HuH-7.5 (cell line): ENCODE results near the gene TTLL5.

Experiments used
- DNase-seq: peaks from one replicate; pipeline ENCODE4 v3.0.0; 2011; ENCODE audit warnings: low spot score

Gene TTLL5, protein sequence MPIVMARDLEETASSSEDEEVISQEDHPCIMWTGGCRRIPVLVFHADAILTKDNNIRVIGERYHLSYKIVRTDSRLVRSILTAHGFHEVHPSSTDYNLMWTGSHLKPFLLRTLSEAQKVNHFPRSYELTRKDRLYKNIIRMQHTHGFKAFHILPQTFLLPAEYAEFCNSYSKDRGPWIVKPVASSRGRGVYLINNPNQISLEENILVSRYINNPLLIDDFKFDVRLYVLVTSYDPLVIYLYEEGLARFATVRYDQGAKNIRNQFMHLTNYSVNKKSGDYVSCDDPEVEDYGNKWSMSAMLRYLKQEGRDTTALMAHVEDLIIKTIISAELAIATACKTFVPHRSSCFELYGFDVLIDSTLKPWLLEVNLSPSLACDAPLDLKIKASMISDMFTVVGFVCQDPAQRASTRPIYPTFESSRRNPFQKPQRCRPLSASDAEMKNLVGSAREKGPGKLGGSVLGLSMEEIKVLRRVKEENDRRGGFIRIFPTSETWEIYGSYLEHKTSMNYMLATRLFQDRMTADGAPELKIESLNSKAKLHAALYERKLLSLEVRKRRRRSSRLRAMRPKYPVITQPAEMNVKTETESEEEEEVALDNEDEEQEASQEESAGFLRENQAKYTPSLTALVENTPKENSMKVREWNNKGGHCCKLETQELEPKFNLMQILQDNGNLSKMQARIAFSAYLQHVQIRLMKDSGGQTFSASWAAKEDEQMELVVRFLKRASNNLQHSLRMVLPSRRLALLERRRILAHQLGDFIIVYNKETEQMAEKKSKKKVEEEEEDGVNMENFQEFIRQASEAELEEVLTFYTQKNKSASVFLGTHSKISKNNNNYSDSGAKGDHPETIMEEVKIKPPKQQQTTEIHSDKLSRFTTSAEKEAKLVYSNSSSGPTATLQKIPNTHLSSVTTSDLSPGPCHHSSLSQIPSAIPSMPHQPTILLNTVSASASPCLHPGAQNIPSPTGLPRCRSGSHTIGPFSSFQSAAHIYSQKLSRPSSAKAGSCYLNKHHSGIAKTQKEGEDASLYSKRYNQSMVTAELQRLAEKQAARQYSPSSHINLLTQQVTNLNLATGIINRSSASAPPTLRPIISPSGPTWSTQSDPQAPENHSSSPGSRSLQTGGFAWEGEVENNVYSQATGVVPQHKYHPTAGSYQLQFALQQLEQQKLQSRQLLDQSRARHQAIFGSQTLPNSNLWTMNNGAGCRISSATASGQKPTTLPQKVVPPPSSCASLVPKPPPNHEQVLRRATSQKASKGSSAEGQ (N-terminal part only)

DNA sequence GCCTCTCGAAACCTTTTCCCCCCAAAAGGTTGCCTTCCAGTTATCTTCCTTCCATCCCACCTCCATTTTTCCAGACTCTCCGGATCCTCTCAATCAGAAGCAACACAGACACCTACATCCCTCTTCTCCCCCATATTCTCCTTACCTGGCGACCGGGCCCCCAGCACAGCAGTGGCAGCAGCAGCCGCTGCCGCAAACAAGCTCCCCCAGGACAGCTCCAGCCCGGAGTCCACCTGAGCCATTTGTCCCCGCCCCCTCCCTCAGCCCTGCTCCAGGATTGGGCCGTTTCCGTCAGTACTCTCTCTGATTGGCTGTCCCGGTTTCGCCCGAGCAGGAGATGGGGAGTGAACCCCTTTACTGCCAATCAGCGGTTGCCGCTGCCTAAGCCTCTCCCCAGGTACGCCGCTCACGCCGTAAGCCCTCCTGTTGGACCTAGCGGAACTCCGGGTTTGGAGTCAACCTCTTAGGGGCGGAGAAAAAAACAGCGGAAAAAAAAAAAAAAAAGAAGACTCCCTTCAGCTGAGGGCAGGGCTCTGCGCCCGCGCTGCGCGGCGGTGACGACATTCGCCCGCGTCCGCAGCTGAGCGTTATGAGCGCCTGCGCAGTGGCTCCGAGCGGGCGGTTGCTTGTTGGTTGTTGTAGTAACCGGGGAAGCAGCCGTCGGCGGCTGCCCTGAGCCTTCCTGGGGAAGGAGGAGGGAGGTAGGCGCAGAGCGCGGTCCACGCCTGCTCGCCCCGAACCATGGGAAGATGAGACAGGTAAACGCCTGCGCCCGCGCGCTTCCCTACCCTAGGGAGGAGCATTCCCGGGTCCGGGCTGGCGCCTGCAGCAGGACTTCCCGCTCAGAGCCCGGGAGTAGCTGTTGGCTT, at the start of gene TTLL5, which contains the start of gene ERG28:
Gene TTLL5 (plus strand): TSS at position 617 of the 869 bp plus-strand sequence. CDS start 1,904 bp downstream, outside the sequence.
Gene ERG28 (minus strand): TSS at position 247 of the 869 bp plus-strand sequence. CDS start 3,374 bp downstream, outside the sequence.
- peak; percentile 87 for DNase-seq

DNA sequence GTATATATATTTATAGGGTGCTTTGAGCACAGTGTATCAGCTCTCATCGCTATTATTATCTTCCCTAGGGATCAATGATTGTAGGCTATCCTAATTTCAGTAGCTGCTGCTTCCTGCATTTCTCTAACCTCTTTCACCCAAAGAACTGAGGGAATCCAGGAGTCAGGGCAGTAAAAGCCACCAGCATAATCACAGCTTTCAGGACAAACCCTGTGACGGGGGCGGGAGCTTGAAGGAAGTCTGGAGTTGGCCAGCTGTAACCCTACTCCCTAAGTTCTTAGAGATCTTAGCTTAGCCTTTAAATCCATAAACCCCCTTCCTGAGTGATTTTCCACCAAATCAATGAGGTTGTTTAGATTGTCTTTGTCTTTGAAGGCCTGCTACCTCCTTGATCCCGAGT, 48.9 kb upstream of the TTLL5 start:
- DNase-seq = no peak

DNA sequence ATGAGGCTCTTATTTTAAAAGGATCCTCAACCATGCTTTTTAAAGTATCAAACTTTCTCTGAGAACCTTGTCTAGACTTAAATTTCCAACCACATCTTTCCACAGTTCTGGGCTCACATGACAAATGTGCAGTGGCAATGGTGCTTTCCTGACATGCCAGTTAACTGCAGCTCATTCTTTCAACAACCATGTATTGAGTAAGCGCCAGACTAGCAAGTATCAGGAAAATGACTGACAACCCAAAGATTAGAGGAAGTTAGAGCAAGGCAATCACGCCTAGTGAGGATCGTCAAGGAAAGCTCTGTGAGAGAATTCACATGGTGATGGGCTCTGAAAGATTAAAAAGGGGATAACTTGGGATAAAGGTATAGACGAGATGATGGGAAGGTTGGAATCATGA, 46.9 kb upstream of the TTLL5 start:
- DNase-seq = no peak

DNA sequence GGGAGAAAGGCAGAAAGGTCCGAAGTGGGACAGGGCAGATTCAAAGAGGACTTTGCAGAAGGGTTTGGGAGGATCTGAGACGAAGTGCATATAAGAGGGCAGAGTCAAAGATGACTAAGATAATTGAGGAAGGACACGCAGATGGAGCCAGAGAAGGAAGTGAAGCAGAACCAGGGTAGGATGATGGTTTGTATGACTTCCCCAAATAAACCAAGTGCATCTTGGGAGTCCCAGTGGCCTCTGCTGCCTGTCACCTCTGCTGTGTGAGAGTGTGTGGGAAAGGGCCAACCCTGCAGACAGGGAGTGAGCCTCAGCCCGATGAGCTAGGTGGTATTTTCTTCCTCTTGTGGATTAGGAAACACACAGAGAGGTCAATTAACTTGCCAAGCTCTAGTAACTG, 45.8 kb upstream of the TTLL5 start:
- no peak for DNase-seq

DNA sequence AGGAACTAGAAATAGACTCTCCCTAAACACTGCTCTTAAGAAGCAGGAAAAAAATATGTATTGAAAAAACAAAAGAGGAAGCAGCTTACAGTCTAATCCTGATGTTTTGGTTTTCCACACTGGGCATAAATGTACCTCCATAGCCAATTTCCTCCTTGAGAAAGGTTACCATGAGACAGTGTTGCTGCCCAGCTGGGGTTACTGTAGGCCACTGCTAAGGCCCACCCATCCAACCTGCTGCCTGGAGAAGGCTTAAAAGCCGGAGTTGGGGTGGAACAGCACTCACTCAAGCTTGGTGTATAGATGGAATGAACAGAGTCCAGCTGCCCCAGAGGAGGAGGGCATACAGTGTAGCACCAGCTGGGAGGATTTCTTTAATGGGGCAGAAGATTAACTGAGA, 41.5 kb upstream of the TTLL5 start:
- no peak for DNase-seq

DNA sequence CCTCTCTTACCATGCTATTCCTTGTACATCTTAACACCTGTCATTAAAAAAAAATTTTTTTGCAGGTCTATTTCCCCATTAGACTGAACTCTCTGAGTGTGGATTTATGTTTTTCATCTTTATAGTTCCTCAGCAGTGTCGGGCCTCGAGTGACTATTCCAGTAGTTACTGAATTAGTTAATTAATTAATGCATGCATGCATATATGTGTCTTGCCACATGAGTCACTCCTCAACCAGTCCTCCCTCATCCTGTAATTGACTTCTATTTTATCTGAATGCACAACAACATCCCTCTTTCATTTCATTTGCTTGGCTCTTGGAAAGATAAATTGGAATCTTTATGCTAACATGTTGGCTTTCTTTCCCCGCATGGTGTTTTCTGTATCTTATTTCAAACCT, 36.0 kb upstream of the TTLL5 start:
- DNase-seq = no peak

DNA sequence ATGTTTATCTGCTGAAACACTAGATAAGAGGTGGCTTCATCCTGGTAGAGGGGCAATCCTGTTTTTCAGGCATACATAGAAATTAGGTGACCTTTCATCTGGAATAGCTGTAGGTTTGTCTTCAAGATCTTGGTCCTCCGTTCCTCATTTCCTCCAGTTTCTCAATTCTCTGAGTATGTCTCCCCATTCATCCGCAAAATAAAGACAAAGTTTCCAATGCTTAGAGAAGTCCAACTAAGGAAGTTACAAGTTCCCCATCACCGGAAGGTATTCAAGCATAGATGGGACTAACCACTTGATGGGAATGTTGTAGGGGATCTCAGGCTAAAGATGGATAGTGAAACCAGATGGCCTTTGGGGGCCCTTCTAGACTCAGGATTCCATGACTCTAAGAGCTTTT, 34.6 kb upstream of the TTLL5 start:
- DNase-seq = no peak

DNA sequence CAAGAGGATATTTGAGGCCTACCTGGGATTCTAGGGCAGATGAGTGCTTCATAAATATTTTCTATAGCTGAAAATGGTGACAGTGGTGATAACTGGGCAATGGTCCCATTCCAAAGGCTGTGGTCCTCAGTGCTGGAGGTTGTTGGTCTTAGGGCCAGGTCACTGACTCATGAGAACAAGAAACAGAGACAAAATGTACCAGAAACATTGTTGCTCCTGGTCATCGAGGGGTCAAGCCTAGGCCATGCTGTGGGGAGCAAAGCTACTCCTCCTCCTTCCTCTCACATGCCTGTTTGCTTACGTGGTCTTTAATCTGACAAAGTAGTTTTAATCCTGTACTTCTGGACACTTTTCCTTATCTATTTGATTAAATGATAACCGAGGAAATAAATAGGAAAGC, 34.2 kb upstream of the TTLL5 start:
- no peak for DNase-seq

DNA sequence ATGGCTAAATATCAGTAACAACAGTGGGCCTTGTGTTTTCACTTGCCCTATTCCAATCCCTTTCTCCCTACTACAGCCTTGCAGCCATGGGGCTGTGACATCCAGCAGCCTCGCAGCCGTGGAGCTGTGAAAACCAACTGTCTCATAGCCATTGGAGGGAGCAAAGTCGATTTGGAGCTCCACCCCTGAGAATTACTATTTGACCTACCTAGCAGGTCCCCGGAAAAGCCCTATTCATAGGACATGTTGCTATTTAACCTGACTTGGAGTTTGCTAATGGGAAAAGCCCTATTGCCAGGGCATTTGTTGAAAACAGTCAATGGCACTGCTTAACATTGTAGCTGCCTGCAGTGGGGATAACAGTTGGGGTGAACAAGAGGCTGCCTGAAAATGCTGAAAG, 33.6 kb upstream of the TTLL5 start:
- no peak for DNase-seq

DNA sequence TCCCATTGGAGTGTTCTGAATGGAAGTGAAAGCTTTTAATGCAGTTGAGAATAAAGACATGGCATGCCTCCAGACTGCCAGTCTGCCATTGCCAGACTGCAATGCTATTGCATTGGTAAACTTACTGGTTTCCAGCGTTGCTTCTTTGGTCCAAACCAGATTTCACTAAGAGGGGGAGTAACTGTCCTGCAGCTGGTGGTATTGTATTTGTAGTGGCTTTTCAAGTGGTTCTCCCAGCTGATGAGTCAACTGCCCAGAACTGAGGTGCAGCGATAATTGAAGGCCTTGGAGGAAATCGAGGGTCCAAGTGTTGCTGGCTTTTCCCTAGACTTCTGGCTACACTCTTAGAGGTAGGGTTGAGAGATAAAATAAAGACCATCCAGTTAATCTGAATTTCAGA, 32.2 kb upstream of the TTLL5 start:
- DNase-seq = no peak

DNA sequence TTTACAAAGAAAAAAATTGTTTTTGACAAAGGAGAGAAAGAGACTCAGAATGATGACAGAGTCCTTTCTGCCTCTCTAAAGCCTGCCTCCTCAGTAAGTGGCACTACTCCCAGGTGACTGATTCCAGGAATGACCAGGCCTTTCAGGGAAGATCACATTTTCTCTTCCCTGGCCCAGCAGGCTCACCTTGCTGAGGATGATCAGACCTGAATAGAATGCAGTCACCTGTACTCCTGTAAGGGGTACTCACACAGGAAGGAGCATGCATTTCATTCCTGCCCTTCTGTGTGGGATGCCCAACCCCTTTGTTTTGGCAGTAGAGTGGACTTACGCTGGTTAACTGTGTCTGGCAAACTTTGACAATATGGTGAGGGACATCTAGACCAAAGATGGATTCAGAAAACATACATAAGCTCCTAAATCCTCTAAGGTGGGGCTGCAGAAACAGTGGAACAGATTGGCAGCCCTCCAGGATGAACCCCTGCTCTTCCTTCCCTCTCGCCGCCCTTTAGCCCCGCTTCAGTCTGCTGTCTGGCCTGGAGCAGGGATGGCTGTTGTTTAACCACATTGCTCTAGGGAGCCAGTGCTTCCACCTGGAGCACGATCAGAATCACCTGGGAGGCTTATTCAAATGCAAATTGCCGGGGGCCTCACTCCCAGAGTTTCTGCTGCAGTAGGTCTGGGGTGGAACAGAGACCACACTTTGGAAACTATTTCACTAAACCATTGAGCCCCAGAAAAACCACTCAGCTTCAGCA, 30.2 kb upstream of the TTLL5 start:
- DNase-seq = no peak

DNA sequence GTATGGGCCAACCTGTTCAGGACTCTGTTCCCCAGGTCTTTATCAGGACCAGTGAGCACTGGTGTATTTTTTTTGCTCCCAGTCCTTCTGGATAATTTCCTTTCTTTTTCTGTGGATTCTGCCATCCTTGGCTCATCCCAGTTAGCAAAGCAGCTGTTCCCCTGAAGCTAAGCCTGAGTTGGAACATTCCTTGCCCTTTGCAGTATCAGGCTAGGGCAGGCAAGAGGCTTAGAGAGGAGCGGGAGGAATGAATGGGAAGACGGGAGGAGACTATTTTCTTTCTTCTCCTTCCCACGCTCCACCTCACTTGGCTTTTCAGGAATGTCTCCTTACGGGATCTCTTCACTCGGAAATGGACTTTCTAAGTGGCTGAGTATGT, 29.6 kb upstream of the TTLL5 start:
- DNase-seq = no peak

DNA sequence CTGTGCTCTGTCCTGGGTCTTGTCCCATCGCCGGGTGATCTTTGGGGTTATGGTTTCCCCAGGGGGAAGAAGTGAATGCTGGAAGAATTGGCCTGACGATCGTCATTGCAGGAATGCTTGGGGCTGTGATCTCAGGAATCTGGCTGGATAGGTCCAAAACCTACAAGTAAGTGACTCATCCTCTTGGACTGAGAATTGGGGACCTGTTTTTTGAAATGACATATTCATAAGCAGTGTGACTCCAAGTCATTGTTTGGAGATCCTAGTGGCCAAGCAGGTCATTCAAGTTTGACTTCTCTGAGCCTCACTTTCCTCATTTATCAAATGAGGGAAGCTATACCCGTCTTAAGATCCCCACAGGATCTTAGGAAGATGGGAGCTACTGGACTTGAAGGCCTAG, 26.2 kb upstream of the TTLL5 start:
- DNase-seq = no peak

DNA sequence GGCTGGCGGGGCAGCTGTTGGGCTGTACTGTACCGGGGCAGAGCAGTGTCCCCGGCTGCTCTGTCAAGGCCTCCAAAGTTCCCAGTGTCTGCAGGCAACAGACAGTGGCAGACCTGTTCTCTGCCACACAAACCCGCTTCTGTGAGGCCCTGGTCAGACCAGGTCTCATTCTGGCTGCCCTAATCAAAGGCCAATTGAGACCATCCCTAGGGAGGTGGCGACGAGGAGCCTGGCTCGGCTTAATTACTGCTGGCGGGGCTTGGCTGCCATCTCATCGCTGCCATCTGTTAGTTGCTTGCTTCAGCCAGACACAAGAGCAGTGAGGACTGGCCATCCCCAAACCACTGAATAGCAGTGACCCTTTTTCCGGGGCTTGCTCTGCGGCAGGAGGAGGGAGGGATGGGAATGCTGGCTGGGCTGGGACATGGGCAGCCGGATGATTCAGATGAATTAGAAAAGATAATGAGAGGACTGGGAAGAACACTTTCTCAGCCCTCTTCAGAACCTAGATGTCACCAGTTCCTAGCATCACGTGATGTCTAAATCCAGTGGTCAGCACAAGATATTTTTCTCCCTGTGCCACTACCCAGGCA, 24.9 kb upstream of the TTLL5 start:
- no peak for DNase-seq

DNA sequence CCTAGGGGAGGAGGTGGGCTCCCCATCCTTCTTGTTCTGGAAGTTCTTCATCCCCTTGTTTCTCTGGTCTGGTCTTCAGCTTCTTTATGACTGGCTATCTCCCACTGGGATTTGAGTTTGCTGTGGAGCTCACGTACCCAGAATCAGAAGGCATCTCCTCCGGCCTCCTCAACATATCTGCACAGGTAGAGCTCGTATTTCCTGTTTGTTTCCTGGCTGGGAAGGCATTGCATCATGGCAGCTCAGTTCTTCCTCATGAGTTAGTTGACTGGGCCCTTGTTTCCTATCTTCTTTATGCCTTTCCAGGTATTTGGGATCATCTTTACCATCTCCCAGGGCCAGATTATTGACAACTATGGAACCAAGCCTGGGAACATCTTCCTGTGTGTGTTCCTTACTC, 20.2 kb upstream of the TTLL5 start:
- no peak for DNase-seq

DNA sequence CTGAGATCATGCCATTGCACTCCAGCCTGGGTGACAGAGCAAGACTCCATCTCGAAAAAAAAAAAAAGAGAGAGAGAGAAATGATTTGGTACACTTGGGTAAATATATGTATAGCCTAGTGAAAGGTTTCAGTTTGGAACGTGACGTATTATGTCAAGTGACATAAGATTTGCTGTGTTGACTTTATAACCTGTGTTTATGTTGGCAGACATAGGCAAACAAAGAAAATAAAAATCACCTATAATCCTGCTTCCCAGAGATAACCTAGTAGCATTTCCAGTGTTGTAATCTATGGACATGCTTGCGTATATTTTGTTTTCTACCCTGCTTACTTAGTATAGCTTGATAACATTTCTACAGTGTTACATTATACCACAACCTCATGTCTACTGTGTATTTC, 17.1 kb upstream of the TTLL5 start:
- DNase-seq = no peak

DNA sequence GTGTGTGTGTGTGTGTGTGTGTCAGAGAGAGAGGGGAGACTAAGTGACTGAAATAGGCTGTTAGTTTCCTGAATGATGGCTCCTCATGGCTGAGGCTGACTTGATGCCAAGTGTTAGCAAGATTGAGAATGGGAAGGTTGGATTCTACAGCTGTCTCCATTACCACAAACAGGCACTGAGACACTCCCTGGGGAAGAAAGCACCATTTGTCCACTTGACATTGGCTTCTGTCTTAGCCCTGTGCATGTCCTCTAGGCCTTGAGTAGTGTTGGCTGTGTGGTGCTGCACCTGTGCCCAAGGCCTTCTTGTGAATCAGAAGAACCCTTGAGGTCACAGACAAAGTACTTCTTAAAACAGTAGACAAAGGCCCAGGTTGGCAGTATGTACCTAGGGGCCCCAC, 16.0 kb upstream of the TTLL5 start:
- DNase-seq = no peak

DNA sequence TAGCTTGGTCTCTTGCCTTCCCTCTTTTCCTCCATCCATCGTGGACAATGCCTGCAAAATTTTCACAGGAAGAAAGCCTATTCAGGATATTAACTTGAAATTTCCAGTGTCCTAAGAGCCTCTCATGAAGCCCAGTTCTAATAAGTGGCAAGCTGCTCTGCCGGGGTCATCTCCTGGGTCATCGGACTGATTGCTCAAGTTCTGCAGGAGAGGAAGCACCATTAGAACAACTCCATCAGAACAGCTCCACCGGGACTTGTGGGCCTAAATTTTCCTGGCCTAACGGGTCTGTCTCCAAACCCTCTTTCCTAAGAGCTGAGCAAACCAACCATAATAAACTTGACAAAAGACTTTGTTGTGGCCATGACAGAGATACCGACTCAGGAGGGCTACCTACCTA, 14.3 kb upstream of the TTLL5 start:
- no peak for DNase-seq

DNA sequence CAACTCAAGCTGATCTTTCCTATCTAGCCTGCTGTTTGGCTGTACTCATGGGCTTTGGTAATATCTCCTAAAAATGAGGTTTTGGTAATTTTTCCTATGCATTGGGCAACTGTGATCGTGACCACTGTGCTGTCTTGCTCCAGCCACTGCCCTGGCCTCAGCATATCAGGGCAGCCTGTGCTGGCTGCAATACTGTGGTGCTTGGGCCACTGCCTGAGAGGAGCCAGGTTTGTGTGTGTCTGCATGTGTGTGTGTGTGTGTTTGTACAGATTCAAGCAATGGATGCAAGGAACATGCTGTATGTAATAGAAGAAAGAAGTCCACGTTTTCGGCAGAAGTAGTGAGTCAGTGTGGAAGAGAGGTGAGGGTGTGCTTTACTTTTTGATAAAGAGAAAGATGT, 13.4 kb upstream of the TTLL5 start:
- no peak for DNase-seq
